ENCODE results near the gene ARHGEF12.

Gene ARHGEF12

DNA sequence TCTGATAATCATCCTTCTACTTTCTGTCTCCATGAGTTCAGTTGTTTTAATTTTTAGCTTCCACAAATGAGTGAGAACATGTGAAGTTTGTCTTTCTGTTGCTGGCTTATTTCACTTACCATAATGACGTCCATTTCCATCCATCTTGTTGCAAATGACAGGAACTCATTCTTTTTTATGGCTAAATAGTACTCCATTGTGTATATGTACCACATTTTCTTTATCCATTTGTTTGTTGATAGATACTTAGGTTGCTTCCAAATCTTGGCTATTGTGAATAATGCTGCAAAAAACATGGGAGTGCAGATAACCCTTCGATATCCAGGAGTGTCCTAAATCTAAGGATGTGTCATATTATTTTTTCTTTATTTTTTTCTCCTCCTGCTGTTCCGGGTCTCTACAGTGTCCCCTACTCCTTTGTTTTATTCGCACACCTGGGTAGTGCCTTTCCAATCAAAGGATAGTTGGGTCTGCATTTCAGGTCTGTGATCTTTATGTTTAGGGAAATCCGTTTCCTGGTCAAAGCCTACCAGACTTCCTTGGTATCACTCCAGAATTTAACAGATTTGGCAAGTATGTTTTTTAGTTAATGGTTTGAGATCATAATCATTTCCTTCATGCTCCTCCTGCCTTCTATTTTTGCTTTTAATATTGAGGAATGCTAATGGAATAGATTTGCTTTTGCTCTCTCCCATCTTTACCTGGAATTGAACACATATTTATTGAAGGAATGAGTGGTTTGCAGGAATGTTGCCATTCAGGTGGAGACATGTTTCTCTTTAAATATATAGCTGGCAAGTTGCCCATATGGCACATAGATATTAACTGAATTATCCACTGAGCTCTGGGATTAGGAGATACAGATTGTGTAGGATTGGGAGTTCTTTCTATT, 53.7 kb downstream of the ARHGEF12 start:
- DNase-seq: no peak

DNA sequence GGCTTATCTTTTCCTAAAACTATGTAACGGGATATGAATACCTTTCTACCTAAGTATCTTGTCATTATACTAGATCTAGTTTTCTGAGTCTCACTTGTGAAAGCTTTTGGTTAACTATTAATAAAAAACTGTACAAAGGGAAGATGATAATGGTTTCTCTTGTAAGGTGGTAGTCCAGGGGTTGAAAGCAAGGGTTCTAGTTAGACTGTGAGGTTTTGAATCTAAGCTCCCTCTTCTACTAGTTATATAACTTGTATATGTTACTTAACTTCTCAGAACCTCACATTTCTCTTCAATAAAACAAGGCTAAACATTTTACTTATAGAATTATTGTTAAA, 54.3 kb downstream of the ARHGEF12 start:
- no peak for DNase-seq

DNA sequence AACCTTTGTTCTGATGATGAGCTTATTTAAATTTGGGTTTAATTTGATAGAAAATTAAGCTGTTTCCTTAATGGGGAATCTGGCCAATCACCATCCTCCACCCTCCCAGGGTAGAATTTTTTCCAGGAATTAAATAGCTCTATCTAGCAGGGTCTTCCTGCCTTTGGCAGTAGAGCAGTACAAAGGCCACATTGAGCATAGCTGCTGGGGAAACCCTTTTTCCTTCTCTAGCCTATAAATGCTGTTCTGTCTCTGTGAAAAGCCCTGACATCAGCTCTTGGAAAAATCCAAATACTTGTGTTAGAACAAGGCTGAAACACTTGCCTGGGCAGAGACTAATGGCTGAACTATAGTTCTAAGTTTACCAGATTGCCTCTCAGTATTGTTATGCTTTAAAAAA, 55.1 kb downstream of the ARHGEF12 start:
- no peak for DNase-seq

DNA sequence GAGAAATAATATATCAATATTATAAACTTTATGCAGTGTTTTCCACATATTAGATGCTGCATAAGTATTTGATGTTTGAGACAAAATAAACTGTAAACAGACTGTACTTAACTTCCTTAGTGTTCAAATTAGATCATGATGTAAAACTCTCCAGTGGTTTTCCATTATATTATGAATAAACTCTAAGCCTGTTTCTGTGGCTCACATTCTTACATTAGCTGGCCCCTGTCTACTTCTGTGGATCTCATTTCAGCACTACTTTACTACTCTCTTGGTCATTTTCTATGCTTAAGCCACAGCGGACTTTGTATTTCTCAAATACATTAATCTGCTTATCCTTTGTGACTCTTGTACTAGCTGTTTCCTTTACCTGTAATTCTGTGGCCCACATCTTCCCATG, 55.6 kb downstream of the ARHGEF12 start:
- no peak for DNase-seq

DNA sequence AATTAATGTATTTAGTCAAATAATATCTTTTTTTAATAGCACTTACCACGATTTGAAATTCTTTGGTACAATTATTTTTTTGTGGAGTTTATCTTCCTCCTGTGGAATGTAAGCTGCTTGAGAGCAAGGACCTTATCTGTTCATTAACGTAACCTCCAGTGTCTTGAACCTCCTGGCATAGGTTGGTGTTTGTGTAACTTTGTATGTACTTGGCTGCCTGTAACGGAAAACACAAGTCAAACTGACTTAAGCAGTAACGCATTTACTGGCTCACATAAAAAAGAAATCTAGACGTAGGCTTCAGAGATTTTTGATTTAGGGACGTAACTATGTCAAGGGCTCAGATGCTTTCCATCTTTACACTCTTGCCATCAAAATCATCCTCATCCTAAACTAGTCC, 56.1 kb downstream of the ARHGEF12 start:
- no peak for DNase-seq

- DNase-seq: no peak
Observed at GRCh38 chr11:120392793-120393192, 56.6 kb downstream of the ARHGEF12 start.

DNA sequence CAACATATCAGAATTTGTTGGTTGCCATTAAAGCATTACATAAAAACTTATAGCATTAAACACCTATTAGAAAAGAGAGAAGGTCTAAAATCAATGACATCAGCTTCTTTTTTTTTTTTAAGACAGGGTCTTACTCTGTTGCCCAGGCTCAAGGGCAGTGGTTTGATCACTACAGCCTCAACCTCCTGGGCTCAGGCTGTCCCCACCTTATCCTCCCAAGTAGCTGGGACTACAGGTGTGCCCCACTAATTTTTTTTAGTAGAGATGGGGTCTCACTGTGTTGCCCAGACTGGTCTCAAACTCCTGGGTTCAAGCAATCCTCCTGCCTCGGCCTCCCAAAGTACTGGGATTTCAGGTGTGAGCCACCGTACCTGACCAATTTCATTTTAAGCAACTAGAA, 57.9 kb downstream of the ARHGEF12 start:
- no peak for DNase-seq

- no peak for DNase-seq
Observed at GRCh38 chr11:120395778-120396177, 59.6 kb downstream of the ARHGEF12 start.

GRCh38 chr11:120398132-120398531, 61.9 kb downstream of the ARHGEF12 start:
- DNase-seq: no peak

- DNase-seq: no peak
Observed at GRCh38 chr11:120399307-120399706, 63.1 kb downstream of the ARHGEF12 start.

DNA sequence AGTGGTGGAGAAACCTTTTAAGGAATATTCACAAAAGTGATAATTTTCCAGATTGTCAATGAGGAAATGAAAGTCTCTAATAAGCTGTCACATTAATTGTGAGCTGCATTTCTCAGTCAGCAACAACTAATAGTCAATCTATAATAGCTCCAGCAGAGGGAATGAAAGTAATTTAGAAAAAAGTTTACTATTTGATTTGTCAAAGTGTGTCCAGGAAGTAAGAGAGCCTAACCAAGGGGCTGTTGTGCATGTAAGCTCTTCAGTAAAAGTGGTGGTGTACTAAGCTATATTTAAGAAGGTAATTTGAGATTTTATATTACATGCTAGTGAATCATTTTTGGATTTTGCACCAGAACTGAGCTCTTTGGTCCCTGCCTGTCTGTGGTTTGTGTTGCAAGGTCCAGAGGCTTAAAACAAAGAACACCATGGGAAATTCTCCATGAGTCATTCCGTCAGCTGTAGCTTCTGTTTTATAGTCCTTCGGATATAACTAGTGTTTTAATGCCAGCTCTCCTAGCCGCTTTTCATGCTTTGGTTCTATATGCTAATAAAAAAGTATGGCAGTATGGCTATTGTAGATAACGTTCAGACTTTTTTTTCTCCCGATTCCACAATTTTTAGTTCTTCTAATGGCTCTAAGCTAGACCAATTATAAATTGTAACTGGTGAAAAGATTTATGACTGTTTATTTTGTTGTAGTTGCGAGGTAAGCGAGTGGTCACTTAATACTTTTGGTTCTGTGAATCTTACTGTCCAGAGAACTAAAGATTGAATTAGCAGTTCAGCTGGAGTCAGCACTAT, 64.6 kb downstream of the ARHGEF12 start:
- no peak for DNase-seq

- DNase-seq: no peak
Observed at GRCh38 chr11:120401506-120401905, 65.3 kb downstream of the ARHGEF12 start.

- DNase-seq: no peak
Observed at GRCh38 chr11:120403966-120404365, 67.8 kb downstream of the ARHGEF12 start.

DNA sequence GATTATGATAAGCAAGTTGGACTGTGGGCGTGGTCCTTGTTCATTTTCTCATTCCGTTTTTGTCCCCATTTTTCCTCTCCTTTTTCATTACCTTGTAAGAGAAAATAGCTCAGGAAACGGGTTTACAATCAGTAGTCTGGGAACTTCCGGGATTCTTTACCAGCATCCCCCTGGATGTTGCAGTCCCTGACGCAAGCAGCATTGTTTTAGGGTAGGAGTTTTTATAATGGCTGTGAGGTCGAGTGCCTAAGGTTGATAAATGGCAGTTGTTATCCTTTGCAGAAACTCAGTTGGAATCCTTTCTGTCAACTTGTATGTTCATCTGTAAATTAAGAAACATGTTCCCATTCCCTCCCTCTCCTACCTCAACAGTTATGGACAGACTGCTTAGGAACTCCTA, 68.3 kb downstream of the ARHGEF12 start:
- no peak for DNase-seq

DNA sequence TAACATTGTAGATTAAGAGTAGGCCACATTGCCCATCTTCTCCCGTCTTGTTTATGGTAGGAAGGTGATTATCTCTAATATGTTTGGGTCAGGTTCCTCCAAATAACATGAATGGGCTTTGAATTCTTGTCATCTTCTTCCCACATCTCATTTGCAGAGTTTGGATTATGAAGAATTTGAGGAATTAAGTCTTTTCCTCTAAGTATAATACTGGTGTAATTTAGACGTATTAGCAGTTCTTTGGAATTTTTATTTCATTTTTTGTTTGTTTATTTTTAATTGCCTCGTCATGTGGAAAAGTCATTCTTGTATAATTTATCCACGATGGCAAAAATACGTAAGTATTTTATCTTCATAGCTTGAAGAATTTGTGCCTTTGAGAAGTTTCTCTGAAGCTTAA, 73.4 kb downstream of the ARHGEF12 start:
- DNase-seq: no peak

DNA sequence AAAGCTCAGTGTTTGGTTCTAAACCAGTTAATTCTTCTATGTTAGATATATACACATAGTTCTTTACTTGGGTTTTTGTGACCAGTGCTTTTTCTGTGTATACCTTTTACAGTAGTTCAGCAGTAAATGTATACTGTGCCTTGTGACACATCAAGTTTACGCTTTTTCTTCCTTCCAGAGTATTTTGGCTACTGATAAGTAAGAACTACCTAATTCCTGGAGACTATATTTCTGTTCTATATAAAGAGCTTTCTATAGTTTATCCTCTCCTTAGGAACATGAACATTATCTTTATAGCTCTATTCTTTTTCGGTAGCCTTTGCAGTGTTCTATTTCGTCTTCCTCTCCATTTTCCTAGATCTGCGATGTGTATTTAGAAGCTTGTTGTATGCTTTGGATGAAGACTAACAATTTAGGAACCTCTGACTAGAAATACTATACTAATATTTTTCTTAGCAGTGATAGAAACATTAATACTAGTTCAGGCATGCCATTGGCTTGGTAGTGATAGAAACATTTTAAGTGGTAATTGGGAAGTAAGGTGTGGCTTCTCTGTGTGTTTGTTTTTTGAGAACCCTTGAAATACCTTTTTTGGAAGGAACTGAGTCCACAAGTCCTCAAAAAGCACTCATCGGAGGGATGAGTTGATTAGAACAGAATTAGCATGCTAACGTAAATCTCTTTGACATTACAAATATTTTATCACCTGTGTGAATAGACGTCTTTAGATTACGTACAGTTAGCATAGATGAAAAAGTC, 74.6 kb downstream of the ARHGEF12 start:
- DNase-seq: no peak

- no peak for DNase-seq
Observed at GRCh38 chr11:120413480-120413879, 77.3 kb downstream of the ARHGEF12 start.

DNA sequence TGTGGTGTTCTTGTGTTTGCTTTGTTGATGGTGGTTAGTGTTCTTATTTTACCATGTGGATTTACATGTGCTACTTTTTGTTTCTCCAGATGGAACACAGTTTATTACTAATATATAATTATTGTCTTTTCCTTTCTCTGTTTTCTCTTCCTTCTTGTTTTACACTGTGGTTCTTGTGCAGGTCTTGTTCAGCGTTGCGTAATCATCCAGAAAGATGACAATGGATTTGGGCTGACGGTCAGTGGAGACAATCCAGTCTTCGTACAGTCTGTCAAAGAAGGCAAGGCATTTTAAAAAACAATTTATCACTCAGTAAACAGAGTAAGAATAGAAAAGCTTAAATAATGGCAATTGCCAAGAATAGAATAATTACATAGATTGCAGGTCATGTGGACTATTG, 84.4 kb downstream of the ARHGEF12 start:
- no peak for DNase-seq

- no peak for DNase-seq
Observed at GRCh38 chr11:120424185-120424969, 88.2 kb downstream of the ARHGEF12 start.

DNA sequence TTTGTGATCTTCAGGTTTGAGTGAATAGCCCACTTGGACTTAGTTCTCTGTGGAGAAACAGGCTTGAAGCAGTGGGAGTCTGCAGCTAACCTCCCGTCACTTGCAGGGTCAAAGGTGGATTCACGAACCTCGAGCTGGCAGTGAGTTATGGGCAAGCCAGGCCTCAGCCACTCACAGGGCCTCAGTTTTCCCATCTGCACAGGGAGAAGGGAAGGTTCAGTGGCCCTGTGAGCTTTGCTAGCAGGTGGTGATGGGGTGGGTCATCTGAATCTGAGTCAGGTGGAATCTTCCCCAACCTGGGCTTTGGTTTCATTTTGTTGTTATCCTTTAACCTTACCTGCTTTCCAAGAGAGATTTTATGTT, 88.7 kb downstream of the ARHGEF12 start:
- DNase-seq: no peak

GRCh38 chr11:120425527-120425926, 89.3 kb downstream of the ARHGEF12 start:
- no peak for DNase-seq

DNA sequence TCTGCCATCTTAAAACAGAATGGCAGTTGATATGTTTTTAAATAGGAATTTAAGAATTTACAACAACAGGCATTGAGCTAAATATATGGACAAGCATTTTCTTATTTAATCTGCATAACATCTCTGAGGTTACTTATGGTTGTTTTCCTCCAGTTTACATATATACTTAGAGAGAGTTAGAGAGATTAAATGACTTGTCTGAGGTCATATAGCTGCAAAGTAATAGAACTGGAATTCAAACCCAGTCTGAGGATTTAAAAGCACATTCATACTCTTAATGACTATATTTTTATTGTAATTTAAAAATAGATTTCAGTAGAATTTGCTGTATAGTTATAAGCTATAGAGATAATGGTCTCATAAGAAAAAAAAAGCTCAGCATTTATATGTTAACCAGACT, 93.9 kb downstream of the ARHGEF12 start:
- no peak for DNase-seq

DNA sequence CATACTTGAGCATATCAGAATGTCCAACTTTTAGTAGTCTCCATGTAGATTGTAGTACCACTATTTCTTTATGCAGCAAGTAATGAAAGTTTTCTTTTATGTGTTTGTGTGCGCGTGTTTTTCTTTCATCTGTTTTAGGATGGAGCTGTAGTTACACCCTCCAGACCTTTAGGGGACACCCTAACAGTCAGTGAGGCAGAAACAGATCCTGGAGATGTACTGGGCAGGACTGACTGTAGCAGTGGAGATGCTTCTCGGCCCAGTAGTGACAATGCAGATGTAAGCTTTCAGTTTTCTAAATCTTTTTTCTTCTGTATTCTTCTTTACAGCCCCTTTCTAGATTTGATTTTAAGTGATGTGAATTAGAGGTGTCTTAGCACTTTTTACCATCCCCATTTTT, 95.4 kb downstream of the ARHGEF12 start:
- DNase-seq: no peak
